Central memory CD8-positive, alpha-beta T cell (primary cell): ENCODE results near the gene SELENOF.

Experiments
- ATAC-seq: fragments of 150-1000 bp; cut with Tn5 transposase; replicated peaks from 2 replicates; pipeline ENCODE4 v1.10.0; 2022; ENCODE audit warnings: mild to moderate bottlenecking, moderate FRiP score, moderate number of reproducible peaks; ENCODE audit not compliant: poor library complexity, severe bottlenecking; ENCODE audit errors: extremely low read depth
- DNase-seq, 2 donors: peaks; one replicate each; pipeline ENCODE4 v3.0.0; 2021; ENCODE audit warnings: low spot score in 2 of 2
- H3K27ac Mint-ChIP-seq: one replicate; pipeline ENCODE4 v1.8.0; 2022; ENCODE audit warnings: low read depth, mild to moderate bottlenecking, moderate library complexity, mixed read lengths
- H3K27me3 Mint-ChIP-seq: one replicate; pipeline ENCODE4 v1.8.0; 2022; ENCODE audit warnings: mixed read lengths
- H3K36me3 Mint-ChIP-seq: one replicate; pipeline ENCODE4 v1.8.0; 2022; ENCODE audit warnings: mild to moderate bottlenecking, moderate library complexity, mixed read lengths; ENCODE audit not compliant: insufficient read depth
- H3K4me1 Mint-ChIP-seq: one replicate; pipeline ENCODE4 v1.8.0; 2022; ENCODE audit warnings: mixed read lengths
- H3K4me3 Mint-ChIP-seq: one replicate; pipeline ENCODE4 v1.8.0; 2022; ENCODE audit warnings: mild to moderate bottlenecking, moderate library complexity, mixed read lengths
- H3K9me3 Mint-ChIP-seq: one replicate; pipeline ENCODE4 v1.8.0; 2022; ENCODE audit warnings: mixed read lengths

Gene SELENOF

GRCh38 chr1:86913896-86914600 lies at the start of gene SELENOF:
SELENOF (minus strand) TSS chr1:86914126; CDS start chr1:86914111, 15 bp downstream.
- Mint-ChIP-seq H3K9me3 (no peaks in the 10 kb centered on the region), H3K4me1 (peaks cover 37% of the 10 kb centered on the region), H3K36me3 (peaks cover 18% of the 10 kb centered on the region), H3K4me3 (no peak within 1 kb of the TSS), H3K27me3 (no peaks in the 10 kb centered on the region), H3K27ac (no peak within 1 kb of the TSS)
- ATAC-seq: peak; percentile 90
- peak; percentile 99 to 100 for DNase-seq

DNA sequence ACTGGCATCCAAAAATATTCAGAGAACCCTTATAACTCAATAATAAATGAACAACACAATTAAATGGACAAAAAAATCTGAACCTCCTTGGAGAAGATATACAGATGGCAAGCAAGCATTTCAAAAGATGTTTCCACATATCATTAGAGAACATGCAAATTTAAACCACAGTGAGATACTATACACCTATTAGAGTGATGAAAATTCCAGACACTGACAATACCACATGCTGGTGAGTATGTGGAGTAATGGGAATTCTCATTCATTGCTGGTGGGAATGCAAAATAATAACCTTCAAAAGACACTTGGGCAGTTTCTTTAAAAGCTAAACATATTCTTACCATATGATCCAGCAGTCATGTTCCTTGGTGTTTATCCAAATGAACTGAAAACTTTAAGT lies 46.6 kb upstream of the SELENOF start:
- no peaks in the 10 kb centered on the region for H3K36me3 Mint-ChIP-seq

DNA sequence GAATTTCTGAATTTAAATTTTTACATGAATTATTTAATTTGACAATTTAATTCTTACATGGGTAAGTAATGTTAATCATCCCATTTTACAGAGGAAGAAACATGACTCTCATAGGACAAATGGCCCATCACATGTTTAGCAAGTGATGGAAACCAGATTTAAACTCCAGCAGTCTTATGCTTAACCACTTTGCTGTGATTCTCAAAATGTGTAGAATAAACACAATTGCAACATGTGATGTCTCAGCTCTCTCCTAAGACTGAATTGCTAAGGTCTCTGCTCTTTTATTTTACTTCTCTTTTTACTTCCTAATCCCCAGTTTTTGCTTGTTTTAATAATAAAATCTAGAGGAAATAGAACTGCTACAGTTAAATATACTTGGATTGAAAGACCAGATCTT lies 43.3 kb upstream of the SELENOF start:
- Mint-ChIP-seq H3K4me3 (no peak overlapping the region), H3K4me1 (peaks cover 5% of the 10 kb centered on the region), H3K27ac (no peak overlapping the region), H3K9me3 (no peaks in the 10 kb centered on the region), H3K36me3 (no peaks in the 10 kb centered on the region), H3K27me3 (no peaks in the 10 kb centered on the region)
- ATAC-seq (no peak), DNase-seq (no peak)

More for the DNA sequence above, 46.6 kb upstream of the SELENOF start:
- H3K27me3 Mint-ChIP-seq: no peaks in the 10 kb centered on the region
- no peak overlapping the region for H3K27ac Mint-ChIP-seq
- H3K9me3 Mint-ChIP-seq: no peaks in the 10 kb centered on the region
- ATAC-seq (no peak), DNase-seq (no peak)
- H3K4me3 Mint-ChIP-seq: no peak overlapping the region
- H3K4me1 Mint-ChIP-seq: peaks cover 6% of the 10 kb centered on the region

DNA sequence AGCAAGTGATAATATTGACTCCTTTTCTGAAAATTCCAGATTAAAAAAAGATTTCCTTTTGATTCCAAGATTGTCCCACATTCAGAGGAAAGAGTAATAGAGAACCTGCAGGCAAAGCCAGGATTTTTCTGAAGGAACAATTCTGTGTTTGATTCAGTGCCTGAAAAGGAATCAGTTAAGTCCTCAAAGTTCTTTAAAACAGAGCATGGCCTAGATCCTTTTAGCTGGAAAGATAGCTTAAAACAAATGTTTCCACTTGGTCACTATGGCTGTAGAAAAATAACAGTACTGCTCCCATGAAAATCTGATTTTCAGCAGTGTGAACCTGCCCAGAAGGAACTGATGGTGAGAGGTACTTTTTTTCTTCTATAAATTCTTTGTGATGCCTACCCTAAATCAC lies 42.3 kb upstream of the SELENOF start:
- no peaks in the 10 kb centered on the region for H3K36me3 Mint-ChIP-seq

DNA sequence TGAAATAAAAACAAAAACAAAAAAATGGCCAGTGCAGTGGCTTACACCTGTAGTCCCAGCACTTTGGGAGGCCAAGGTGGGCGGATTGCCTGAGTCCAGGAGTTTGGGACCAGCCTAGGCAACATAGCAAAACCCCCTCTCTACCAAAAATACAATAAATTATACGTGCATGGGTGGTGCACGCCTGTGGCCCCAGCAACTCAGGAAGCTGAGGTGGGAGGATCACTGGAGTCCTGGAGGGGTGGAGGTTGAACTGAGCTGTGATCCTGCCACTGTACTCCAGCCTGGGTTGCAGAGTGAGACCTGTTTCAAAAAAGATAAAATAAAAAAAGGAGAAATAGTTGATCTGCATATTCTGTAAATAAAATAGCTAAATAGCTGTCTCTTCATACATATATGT lies 41.8 kb upstream of the SELENOF start:
- no peak overlapping the region for H3K27ac Mint-ChIP-seq
- H3K4me1 Mint-ChIP-seq: peaks cover 5% of the 10 kb centered on the region
- H3K9me3 Mint-ChIP-seq: no peaks in the 10 kb centered on the region
- H3K4me3 Mint-ChIP-seq: no peak overlapping the region
- DNase-seq (no peak), ATAC-seq (no peak)
- no peaks in the 10 kb centered on the region for H3K27me3 Mint-ChIP-seq
- no peaks in the 10 kb centered on the region for H3K36me3 Mint-ChIP-seq

More for the DNA sequence above, 42.3 kb upstream of the SELENOF start:
- no peaks in the 10 kb centered on the region for H3K27me3 Mint-ChIP-seq
- H3K9me3 Mint-ChIP-seq: no peaks in the 10 kb centered on the region
- H3K4me3 Mint-ChIP-seq: no peak overlapping the region
- DNase-seq (no peak), ATAC-seq (no peak)
- no peak overlapping the region for H3K27ac Mint-ChIP-seq
- peaks cover 5% of the 10 kb centered on the region for H3K4me1 Mint-ChIP-seq

GRCh38 chr1:86953167-86953566 lies 39.2 kb upstream of the SELENOF start:
- Mint-ChIP-seq H3K4me3 (no peak overlapping the region), H3K27me3 (no peaks in the 10 kb centered on the region), H3K36me3 (no peaks in the 10 kb centered on the region), H3K9me3 (no peaks in the 10 kb centered on the region), H3K27ac (no peak overlapping the region), H3K4me1 (peaks cover 5% of the 10 kb centered on the region)
- DNase-seq (no peak), ATAC-seq (no peak)

- peaks cover 5% of the 10 kb centered on the region for H3K4me1 Mint-ChIP-seq
- H3K27ac Mint-ChIP-seq: no peak overlapping the region
- no peak for ATAC-seq
Observed at GRCh38 chr1:86951430-86951829, 37.5 kb upstream of the SELENOF start.

DNA sequence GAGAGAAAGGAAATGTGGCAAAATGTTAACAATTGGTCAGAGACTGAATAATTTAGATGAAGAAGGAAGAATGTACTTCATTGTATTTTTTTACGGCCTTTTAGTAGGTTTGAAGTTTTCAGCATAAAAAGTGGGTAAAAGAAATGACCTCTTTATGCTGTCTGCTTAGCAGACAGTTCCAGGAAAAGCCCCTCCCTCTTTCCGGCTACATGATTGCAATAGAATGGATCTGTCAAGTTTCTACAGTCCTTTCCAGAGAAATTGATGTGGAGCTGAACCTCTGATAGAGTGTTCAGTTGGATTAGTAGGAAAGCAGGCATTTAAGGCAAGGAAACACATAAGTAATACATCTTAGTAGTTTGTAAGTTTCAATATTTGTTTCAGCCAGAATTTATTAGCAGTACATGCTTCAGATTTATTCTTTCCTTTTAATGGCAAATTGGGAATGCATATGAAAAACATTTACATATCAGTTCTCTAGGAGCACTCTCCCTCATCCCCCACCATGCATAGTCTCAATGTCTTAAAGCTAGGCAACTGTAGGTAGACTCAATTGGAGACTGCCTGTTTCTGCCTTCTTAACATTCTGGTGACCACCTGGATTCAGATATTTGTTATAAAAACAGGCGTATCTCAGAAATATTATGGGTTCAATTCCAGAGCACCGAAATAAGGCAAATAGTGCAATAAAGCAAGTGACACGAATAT lies 36.9 kb upstream of the SELENOF start:
- ATAC-seq: no peak
- H3K27ac Mint-ChIP-seq: no peak overlapping the region
- peaks cover 5% of the 10 kb centered on the region for H3K4me1 Mint-ChIP-seq
- no peaks in the 10 kb centered on the region for H3K27me3 Mint-ChIP-seq
- DNase-seq: no peak
- H3K36me3 Mint-ChIP-seq: no peaks in the 10 kb centered on the region
- H3K9me3 Mint-ChIP-seq: no peaks in the 10 kb centered on the region
- H3K4me3 Mint-ChIP-seq: no peak overlapping the region

More at GRCh38 chr1:86951430-86951829, 37.5 kb upstream of the SELENOF start:
- no peak overlapping the region for H3K4me3 Mint-ChIP-seq
- no peak for DNase-seq
- no peaks in the 10 kb centered on the region for H3K9me3 Mint-ChIP-seq
- H3K27me3 Mint-ChIP-seq: no peaks in the 10 kb centered on the region
- H3K36me3 Mint-ChIP-seq: no peaks in the 10 kb centered on the region

DNA sequence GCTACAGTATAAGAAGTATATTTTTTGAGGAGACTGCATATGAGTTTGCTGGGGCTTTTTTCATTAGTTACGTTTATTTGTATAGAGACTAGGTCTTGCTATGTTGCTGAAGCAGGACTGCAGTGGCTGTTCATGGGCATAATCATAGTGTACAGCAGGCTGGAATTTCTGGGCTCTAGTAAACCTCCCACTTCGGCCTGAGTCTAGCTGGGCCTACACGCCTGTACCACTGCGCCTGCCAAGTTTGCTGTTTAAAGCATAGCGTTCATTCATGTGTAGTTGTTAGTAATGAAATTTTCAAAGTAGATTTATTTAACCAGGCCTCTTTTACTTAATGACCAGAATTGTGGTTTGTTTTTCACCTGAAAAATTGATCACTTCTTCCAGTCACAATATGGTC lies 34.3 kb upstream of the SELENOF start:
- ATAC-seq (no peak), DNase-seq (no peak)
- Mint-ChIP-seq H3K9me3 (no peaks in the 10 kb centered on the region), H3K4me3 (no peak overlapping the region), H3K4me1 (peaks cover 10% of the 10 kb centered on the region), H3K27me3 (no peaks in the 10 kb centered on the region), H3K27ac (no peak overlapping the region), H3K36me3 (peaks cover 1% of the 10 kb centered on the region)

DNA sequence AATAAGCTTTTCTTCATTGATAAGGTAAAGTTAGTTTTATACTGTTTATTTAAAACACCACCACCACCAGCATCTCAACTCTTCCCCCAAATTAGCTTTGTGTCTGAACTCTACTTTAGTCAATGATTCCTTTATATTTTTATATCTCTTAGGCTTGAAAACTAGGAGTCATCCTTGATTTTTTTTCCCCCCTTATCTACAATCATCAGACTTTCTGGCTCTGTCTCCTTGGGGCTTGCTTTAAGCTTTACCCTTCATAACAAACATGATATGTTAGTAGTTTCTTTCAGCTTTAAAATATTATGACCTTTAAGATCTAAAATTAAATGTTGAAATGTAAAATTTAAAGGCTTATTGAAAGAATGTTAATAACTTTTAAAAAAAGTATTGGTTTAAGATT lies 28.8 kb upstream of the SELENOF start:
- no peak for ATAC-seq
- no peaks in the 10 kb centered on the region for H3K27me3 Mint-ChIP-seq
- peaks cover 11% of the 10 kb centered on the region for H3K4me1 Mint-ChIP-seq
- no peak overlapping the region for H3K4me3 Mint-ChIP-seq
- H3K27ac Mint-ChIP-seq: no peak overlapping the region
- no peaks in the 10 kb centered on the region for H3K9me3 Mint-ChIP-seq
- H3K36me3 Mint-ChIP-seq: peaks cover 1% of the 10 kb centered on the region
- no peak for DNase-seq

- DNase-seq: no peak
- no peaks in the 10 kb centered on the region for H3K9me3 Mint-ChIP-seq
- no peak overlapping the region for H3K4me3 Mint-ChIP-seq
- no peaks in the 10 kb centered on the region for H3K27me3 Mint-ChIP-seq
- peaks cover 1% of the 10 kb centered on the region for H3K36me3 Mint-ChIP-seq
- H3K27ac Mint-ChIP-seq: no peak overlapping the region
- H3K4me1 Mint-ChIP-seq: peaks cover 11% of the 10 kb centered on the region
- no peak for ATAC-seq
Observed at GRCh38 chr1:86942042-86942441, 28.1 kb upstream of the SELENOF start.

- DNase-seq: no peak
- no peaks in the 10 kb centered on the region for H3K27me3 Mint-ChIP-seq
- peaks cover 1% of the 10 kb centered on the region for H3K36me3 Mint-ChIP-seq
- no peak for ATAC-seq
- no peak overlapping the region for H3K4me3 Mint-ChIP-seq
- H3K27ac Mint-ChIP-seq: no peak overlapping the region
- H3K9me3 Mint-ChIP-seq: no peaks in the 10 kb centered on the region
- peaks cover 11% of the 10 kb centered on the region for H3K4me1 Mint-ChIP-seq
Observed at GRCh38 chr1:86940599-86940998, 26.7 kb upstream of the SELENOF start.

DNA sequence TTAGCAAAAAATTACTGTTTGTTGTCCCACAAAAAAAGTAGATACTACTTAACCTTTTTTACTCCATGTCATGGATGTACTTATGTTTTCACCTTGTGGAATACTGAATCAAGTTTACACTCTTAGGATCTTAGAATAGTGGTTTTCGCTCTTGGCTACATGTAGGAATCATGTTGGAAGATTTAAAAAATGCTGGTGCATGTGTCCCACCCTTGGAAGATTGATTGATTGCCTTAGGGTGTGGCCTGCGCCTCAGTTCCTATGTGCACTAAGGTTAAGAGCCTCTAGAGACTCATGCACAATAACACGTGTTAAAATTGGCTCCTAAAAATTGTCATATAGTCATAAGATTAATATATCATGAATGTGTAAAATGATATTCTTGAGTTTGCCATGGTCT lies 25.5 kb upstream of the SELENOF start:
- Mint-ChIP-seq H3K27ac (no peak overlapping the region), H3K36me3 (peaks cover 1% of the 10 kb centered on the region), H3K9me3 (no peaks in the 10 kb centered on the region), H3K27me3 (no peaks in the 10 kb centered on the region), H3K4me3 (no peak overlapping the region), H3K4me1 (peaks cover 7% of the 10 kb centered on the region)
- DNase-seq (no peak), ATAC-seq (no peak)
